ENCODE data around the gene AIRE.
"Not testable (repeated sequence)": the region's sequence is repeated elsewhere in the genome, so short reads cannot be mapped to it uniquely, and the experiment has no call there.

AIRE gene

DNA sequence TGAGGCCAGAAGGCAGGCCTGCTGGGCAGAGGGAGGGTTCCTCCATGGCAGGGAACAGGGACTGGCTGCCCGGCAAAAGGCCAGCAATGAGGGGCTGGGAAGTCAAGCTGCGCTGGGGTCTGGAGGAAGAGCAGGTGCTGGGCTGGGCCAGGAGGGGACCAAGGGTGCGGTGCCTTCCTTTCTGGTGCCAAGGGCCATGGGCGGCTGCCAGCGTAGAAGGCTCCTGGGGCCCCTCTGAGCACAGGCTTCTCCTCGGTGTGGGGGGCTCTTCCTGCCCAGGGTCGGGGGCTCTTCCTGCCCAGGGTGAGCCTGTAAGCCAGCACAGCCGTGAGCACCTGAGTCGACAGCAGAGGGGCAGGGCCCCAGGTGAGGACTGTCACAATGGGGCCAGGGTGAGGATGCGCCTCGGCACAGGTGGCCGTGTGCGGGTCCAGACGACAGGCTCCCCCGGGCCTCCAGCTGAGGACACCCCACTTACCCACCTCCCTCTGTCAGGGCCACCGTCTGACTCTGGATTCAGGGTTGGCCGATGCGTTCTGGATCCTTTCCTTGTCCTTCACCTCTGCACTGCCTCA is 13.3 kb upstream of the AIRE start:
- no peak overlapping the region for H3K4me3 ChIP-seq (ENCODE audit: control insufficient read depth, low read depth, low read length)
- TF ChIP-seq, protein P1, sequence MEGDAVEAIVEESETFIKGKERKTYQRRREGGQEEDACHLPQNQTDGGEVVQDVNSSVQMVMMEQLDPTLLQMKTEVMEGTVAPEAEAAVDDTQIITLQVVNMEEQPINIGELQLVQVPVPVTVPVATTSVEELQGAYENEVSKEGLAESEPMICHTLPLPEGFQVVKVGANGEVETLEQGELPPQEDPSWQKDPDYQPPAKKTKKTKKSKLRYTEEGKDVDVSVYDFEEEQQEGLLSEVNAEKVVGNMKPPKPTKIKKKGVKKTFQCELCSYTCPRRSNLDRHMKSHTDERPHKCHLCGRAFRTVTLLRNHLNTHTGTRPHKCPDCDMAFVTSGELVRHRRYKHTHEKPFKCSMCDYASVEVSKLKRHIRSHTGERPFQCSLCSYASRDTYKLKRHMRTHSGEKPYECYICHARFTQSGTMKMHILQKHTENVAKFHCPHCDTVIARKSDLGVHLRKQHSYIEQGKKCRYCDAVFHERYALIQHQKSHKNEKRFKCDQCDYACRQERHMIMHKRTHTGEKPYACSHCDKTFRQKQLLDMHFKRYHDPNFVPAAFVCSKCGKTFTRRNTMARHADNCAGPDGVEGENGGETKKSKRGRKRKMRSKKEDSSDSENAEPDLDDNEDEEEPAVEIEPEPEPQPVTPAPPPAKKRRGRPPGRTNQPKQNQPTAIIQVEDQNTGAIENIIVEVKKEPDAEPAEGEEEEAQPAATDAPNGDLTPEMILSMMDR (IDR thresholded peaks at IDR 0.05; ENCODE audit: control insufficient read depth, insufficient read depth, low read depth, low read length, missing control alignments), result no peak
- no peak for DNase-seq (ENCODE audit: low read depth)

DNA sequence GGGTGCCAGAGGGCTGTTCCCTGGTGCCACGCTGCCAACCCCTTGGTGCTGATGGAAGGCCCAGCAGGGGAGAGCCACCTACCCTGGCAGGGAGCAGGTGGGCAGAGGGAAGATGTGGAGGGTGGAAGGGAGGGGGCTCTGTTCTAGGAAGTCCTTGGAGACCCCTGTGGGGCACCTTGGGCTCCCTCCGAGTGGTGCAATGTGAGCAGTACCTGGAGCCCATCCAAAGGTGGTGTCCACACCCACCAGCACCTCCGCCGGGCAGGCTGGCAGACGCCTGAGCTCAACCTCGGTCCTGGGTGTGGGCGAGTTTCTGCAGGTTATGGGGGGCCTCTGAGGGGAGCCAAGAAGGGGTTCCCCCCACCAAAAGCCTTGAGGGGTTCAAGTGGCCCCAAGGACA is 12.6 kb upstream of the AIRE start:
- no peak for DNase-seq (ENCODE audit: low read depth)
- TF ChIP-seq, protein P1 (IDR thresholded peaks at IDR 0.05; ENCODE audit: control insufficient read depth, insufficient read depth, low read depth, low read length, missing control alignments), result no peak
- no peak overlapping the region for H3K4me3 ChIP-seq (ENCODE audit: control insufficient read depth, low read depth, low read length)

DNA sequence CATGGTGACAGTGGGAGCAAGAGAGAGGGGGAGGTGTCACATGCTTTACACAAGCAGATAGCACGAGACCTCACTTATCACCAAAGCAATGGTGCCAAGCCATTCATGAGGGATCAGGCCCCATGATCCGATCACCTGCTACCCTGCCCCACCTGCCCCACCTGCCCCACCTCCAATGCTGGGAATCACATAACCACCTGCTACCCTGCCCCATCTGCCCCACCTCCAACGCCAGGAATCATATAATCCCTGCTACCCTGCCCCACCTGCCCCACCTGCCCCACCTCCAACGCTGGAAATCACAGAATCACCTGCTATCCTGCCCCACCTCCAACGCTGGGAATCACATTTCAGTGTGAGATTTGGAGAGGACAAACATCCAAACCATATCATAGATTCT is 10.6 kb upstream of the AIRE start:
- H3K4me3 ChIP-seq (ENCODE audit: control insufficient read depth, low read depth, low read length), result no peak overlapping the region
- DNase-seq (ENCODE audit: low read depth), result no peak
- TF ChIP-seq, protein P1 (IDR thresholded peaks at IDR 0.05; ENCODE audit: control insufficient read depth, insufficient read depth, low read depth, low read length, missing control alignments), result no peak

DNA sequence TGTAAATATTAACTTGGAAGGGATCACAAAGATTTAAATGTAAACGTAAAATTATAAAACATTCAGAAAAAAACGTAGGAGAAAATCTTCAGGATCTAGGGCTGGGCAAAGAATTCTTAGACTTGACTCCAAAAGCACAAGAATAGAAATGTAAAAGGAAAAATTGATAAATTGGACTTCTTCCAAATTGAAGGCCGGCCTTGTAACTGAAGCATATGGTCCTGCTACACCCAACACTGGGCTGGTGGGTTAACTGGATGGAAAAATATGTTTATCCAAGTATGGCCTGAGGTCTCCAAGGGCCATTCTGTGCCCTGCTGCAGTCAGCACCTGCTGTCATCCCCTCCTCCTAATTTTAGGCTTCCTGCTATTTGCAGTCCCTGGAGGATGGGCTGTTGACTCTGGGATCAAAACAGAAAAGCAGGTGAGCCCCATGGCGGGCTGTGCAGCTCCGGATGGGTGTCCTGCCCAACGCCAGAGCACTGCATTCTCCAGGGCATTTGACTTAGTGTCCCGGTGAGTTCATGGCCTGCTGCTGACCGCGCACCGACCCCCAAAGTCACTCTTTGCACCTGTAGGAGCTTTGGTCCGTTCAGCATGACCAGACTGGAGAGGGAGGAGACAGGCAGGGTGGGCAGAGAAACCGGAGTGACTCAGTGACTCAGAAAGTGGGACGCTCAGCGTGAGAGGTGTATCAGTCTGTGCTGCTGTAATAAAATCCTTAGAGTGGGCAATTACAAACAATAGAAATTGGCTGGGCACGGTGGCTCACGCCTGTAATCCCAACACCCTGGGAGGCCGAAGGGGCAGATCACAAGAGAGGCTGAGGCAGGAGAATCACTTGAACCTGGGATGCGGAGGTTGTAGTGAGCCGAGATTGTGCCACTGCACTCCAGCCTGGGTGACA is 6.1 kb upstream of the AIRE start:
- DNase-seq (ENCODE audit: low read depth), result no peak
- no peak overlapping the region for H3K4me3 ChIP-seq (ENCODE audit: control insufficient read depth, low read depth, low read length)
- TF ChIP-seq, protein P1 (IDR thresholded peaks at IDR 0.05; ENCODE audit: control insufficient read depth, insufficient read depth, low read depth, low read length, missing control alignments), result no peak

DNA sequence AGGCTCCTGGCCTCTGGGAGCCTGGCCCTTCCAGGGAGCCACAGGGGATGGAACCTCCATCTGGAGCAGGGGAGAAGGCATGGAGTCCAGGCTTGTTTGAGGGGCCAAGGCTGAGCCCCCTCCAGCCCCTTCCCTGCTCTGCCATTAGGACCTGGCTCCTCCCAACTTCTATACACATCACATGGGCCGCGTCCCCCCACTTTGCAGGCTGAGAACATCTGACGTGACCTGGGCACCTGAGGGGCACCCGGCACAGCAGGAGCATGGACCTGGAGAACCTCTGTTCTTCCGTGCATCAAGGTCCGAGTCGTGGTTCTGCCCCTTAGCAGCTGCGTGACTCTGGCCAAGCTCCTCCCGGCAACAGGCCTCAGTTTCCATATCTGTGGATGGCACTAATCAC is 3.9 kb upstream of the AIRE start:
- no peak for DNase-seq (ENCODE audit: low read depth)
- TF ChIP-seq, protein P1 (IDR thresholded peaks at IDR 0.05; ENCODE audit: control insufficient read depth, insufficient read depth, low read depth, low read length, missing control alignments), result no peak
- no peak overlapping the region for H3K4me3 ChIP-seq (ENCODE audit: control insufficient read depth, low read depth, low read length)

DNA sequence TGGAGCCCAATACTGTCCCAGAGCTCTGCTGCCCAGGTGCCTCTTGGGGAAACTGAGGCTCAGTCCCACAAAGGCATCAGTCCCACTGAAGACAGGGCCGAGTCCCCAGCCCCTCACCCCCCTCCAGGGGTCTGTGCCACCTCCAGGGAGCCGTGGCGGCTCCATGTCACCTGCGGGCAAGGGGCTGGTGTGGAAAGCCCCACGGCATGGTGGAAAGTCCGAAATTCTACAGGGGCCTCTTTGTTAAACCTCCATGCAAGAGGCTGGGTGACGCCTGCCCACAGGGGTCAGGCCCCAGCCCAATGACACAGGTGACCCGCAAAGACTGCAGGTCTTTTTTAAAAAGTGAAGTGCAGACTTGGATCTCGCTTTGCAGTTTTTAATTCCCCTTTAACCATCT is 3.3 kb upstream of the AIRE start:
- no peak overlapping the region for H3K4me3 ChIP-seq (ENCODE audit: control insufficient read depth, low read depth, low read length)
- TF ChIP-seq, protein P1 (IDR thresholded peaks at IDR 0.05; ENCODE audit: control insufficient read depth, insufficient read depth, low read depth, low read length, missing control alignments), result no peak
- DNase-seq (ENCODE audit: low read depth), result no peak

DNA sequence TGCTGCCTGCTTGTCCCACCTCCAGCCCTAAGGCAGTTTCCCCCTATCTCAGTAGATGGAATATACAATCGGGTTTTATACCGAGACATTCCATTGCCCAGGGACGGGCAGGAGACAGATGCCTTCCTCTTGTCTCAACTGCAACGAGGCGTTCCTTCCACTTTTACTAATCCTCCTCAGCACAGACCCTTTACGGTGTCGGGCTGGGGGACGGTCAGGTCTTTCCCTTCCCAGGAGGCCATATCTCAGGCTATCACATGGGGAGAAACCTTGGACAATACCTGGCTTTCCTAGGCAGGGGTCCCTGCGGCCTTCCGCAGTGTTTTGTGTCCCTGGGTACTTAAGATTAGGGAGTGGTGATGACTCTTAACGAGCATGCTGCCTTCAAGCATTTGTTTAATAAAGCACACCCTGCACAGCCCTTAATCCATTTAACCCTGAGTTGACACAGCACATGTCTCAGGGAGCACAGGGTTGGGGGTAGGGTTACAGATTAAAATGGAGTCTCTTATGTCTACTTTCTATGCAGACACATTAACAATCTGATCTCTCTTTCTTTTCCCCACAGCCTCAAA is 2.4 kb upstream of the AIRE start:
- not testable (repeated sequence) for DNase-seq (ENCODE audit: low read depth)

More for the DNA sequence above, 2.4 kb upstream of the AIRE start:
- not testable (repeated sequence) for H3K4me3 ChIP-seq (ENCODE audit: control insufficient read depth, low read depth, low read length)

Data from AG09309 (cell line).